ENCODE results near the gene C14orf119.

DNA sequence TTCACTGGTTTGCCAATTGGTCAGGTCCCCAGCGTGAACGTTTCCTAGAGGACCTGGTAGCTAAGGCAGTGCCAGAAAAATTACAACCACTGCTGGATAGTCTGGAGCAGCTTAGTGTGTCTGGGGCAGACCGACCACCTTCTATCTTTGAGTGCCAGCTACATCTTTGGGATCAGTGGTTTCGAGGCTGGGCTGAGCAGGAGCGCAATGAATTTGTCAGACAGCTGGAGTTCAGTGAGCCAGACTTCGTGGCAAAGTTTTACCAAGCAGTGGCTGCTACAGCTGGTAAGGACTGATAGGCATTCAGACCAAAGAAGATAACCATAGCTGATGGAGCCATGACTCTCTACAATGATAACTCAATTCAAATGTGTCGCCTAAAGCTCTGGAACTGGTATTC, 2.5 kb downstream of the C14orf119 start:
- TF ChIP-seq, protein P1, sequence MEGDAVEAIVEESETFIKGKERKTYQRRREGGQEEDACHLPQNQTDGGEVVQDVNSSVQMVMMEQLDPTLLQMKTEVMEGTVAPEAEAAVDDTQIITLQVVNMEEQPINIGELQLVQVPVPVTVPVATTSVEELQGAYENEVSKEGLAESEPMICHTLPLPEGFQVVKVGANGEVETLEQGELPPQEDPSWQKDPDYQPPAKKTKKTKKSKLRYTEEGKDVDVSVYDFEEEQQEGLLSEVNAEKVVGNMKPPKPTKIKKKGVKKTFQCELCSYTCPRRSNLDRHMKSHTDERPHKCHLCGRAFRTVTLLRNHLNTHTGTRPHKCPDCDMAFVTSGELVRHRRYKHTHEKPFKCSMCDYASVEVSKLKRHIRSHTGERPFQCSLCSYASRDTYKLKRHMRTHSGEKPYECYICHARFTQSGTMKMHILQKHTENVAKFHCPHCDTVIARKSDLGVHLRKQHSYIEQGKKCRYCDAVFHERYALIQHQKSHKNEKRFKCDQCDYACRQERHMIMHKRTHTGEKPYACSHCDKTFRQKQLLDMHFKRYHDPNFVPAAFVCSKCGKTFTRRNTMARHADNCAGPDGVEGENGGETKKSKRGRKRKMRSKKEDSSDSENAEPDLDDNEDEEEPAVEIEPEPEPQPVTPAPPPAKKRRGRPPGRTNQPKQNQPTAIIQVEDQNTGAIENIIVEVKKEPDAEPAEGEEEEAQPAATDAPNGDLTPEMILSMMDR (IDR thresholded peaks at IDR 0.05), result no peak
- TF ChIP-seq POLR2A (IDR thresholded peaks at IDR 0.05) (no peak), EP300 (IDR thresholded peaks at IDR 0.05) (no peak)

Measured in ovary (tissue), 3 donors.